K562 (cell line): Measurements from ENCODE around the gene MYO3B. TPM values are rescaled to one million over a fixed set of nuclear protein-coding genes. Genes with fewer than 3 reads are reported as not detected.

ENCODE experiments used
- AFF4 ChIP-seq: sonication (generic); formaldehyde crosslinking; IDR thresholded peaks from 2 replicates; pipeline ENCODE4 v1.8.0; 2023; ENCODE audit warnings: mild to moderate bottlenecking, missing genetic modification reagents
- CCAR2 ChIP-seq: fragments of 200-400 bp; formaldehyde crosslinking; IDR thresholded peaks from 2 replicates; pipeline ENCODE4 v1.6.1; 2017; ENCODE audit warnings: mild to moderate bottlenecking, low read depth, low read length
- CEBPB ChIP-seq: fragments of 450-650 bp; IDR thresholded peaks from 2 replicates; pipeline ENCODE4 v1.6.1; 2016; ENCODE audit warnings: missing genetic modification characterization, missing compliant biosample characterization
- CLOCK ChIP-seq: fragments of 250-450 bp; sonication (Bioruptor Pico); IDR thresholded peaks from 2 replicates; pipeline ENCODE4 v1.4.0; 2020; ENCODE audit warnings: mild to moderate bottlenecking, moderate library complexity, borderline replicate concordance
- COPS2 ChIP-seq: fragments of 450-650 bp; conservative IDR thresholded peaks from 2 replicates; pipeline ENCODE4 v1.6.1; 2016; ENCODE audit warnings: mild to moderate bottlenecking, moderate library complexity
- CSDE1 ChIP-seq, 2 experiments: fragments of 450-650 bp; IDR thresholded peaks; 2 replicates each; pipeline ENCODE4 v1.6.1; 2016; ENCODE audit warnings: mild to moderate bottlenecking in 1 of 2
- EP300 ChIP-seq: IDR thresholded peaks from 2 replicates; pipeline ENCODE4 v1.6.1; 2012; ENCODE audit warnings: low read length, improper control_type of control experiment
- NCOA1 ChIP-seq: fragments of 450-650 bp; IDR thresholded peaks from 2 replicates; pipeline ENCODE4 v1.6.1; 2016; ENCODE audit warnings: low read depth
- NFIX ChIP-seq: fragments of 250-450 bp; sonication (Bioruptor Pico); IDR thresholded peaks from 2 replicates; pipeline ENCODE4 v1.4.0; 2020; ENCODE audit warnings: low read depth, mild to moderate bottlenecking, moderate library complexity
- NONO ChIP-seq, 2 experiments: fragments of 200-400 bp in 1 of 2; fragments of 450-650 bp in 1 of 2; formaldehyde crosslinking in 1 of 2; IDR thresholded peaks; 2 replicates each; pipeline ENCODE4 v1.6.1; 2017; ENCODE audit warnings: low read depth in 2 of 2, mild to moderate bottlenecking in 2 of 2, moderate library complexity in 2 of 2, low read length in 1 of 2
- PPARD ChIP-seq: fragments of 250-450 bp; sonication (Bioruptor Pico); IDR thresholded peaks from 2 replicates; pipeline ENCODE4 v1.8.0; 2022; ENCODE audit warnings: inconsistent platforms, mild to moderate bottlenecking, moderate library complexity
- PTRF ChIP-seq: fragments of 450-650 bp; IDR thresholded peaks from 2 replicates; pipeline ENCODE4 v1.6.1; 2016; ENCODE audit warnings: mild to moderate bottlenecking, missing genetic modification characterization, missing compliant biosample characterization
- RCOR1 ChIP-seq, 2 experiments: IDR thresholded peaks; 2 replicates each; pipeline ENCODE4 v1.6.1; 2012; ENCODE audit warnings: low read depth in 2 of 2, low read length in 2 of 2, borderline replicate concordance in 1 of 2, improper control_type of control experiment in 1 of 2
- TAL1 ChIP-seq: fragments of 450-650 bp; IDR thresholded peaks from 2 replicates; pipeline ENCODE4 v1.6.1; 2016; ENCODE audit warnings: mild to moderate bottlenecking
- TCF15 ChIP-seq: fragments of 250-450 bp; sonication (Bioruptor Pico); IDR thresholded peaks from 2 replicates; pipeline ENCODE4 v1.8.0; 2022; ENCODE audit warnings: moderate library complexity, mild to moderate bottlenecking, inconsistent platforms
- TCF3 ChIP-seq: sonication (generic); formaldehyde crosslinking; IDR thresholded peaks from 2 replicates; pipeline ENCODE4 v1.4.0; 2020; ENCODE audit warnings: mild to moderate bottlenecking, missing genetic modification reagents
- THRAP3 ChIP-seq: fragments of 450-650 bp; IDR thresholded peaks from 2 replicates; pipeline ENCODE4 v1.6.1; 2016; ENCODE audit warnings: mild to moderate bottlenecking, inconsistent platforms, borderline replicate concordance
- TRIM24 ChIP-seq, 2 experiments: fragments of 450-650 bp; IDR thresholded peaks; 2 replicates each; pipeline ENCODE4 v1.6.1; 2016
- ZBTB17 ChIP-seq: fragments of 450-650 bp; formaldehyde crosslinking; IDR thresholded peaks from 2 replicates; pipeline ENCODE4 v1.4.0; 2020; ENCODE audit warnings: mild to moderate bottlenecking
- ZC3H4 ChIP-seq: sonication (generic); formaldehyde crosslinking; IDR thresholded peaks from 2 replicates; pipeline ENCODE4 v1.9.0; 2021; ENCODE audit warnings: missing genetic modification reagents, borderline replicate concordance
- ZNF217 ChIP-seq: sonication (generic); formaldehyde crosslinking; IDR thresholded peaks from 2 replicates; pipeline ENCODE4 v1.8.0; 2022; ENCODE audit warnings: mild to moderate bottlenecking, missing genetic modification reagents
- ZNF311 ChIP-seq: fragments of 250-450 bp; sonication (Bioruptor Pico); IDR thresholded peaks from 2 replicates; pipeline ENCODE4 v1.4.0; 2020; ENCODE audit warnings: mild to moderate bottlenecking, moderate library complexity
- ZNF445 ChIP-seq: fragments of 250-450 bp; sonication (Bioruptor Pico); IDR thresholded peaks from 2 replicates; pipeline ENCODE4 v1.4.0; 2020; ENCODE audit warnings: low read depth, mild to moderate bottlenecking, moderate library complexity
- ZNF785 ChIP-seq: fragments of 250-450 bp; sonication (Bioruptor Pico); IDR thresholded peaks from 2 replicates; pipeline ENCODE4 v1.4.0; 2020; ENCODE audit warnings: mild to moderate bottlenecking
- polyA plus RNA-seq, 8 experiments: library from polyadenylated mRNA; depleted of rRNA in 4 of 8; stranded (reverse) in 5 of 8; unstranded in 3 of 8; fragments of >200 nt; fragmentation: Nextera tagmentation in 2 of 8; fragmentation: Illumina TruSeq in 1 of 8; extraction: Ambion mirVana in 2 of 8; extraction: Trizol in 1 of 8; gene quantifications; 2 replicates each; pipeline versions ENCODE4 v1.2.1 to v1.2.3, GENCODE V29; 2011 to 2014; ENCODE audit warnings: inconsistent platforms in 1 of 8, missing spikeins in 1 of 8
- total RNA-seq, 7 experiments: library from RNA; depleted of rRNA in 6 of 7; stranded (reverse); fragments of >200 nt in 6 of 7; fragmentation: Illumina TruSeq in 2 of 7; extraction: Trizol in 2 of 7; gene quantifications; 2 replicates each; pipeline versions ENCODE4 v1.2.1 to v1.2.3, GENCODE V29; 2011 to 2021; ENCODE audit warnings: low replicate concordance in 1 of 7

MYO3B gene
- total and polyA plus RNA-seq, 9 of the 15 experiments (the other 6 are each of a cell fraction or from before 2014, with no cell fraction given), result 2.7 to 6.5 (median 3.6) TPM

- TF ChIP-seq ZC3H4 (CRISPR knock-in tag) (no peak), CLOCK (0 out of 2 replicates have a peak, but pooled peaks have one; percentile 40), TCF15 (CRISPR knock-in tag) (0 out of 2 replicates have a peak, but pooled peaks have one; percentile 55), ZNF445 (CRISPR knock-in tag) (peak; percentile 65), NCOA1 (peak; percentile 83), PPARD (0 out of 2 replicates have a peak, but pooled peaks have one; percentile 53), RCOR1 (IDR thresholded peaks at IDR 0.05; ENCODE audit: borderline replicate concordance in 1 of 2, low read depth in 2 of 2, low read length in 2 of 2) (peak in 1 of 2 experiments; percentile 60; a peak in 2 of 4 replicates), ZBTB17 (CRISPR knock-in tag) (peak; percentile 37; the same call in 1 of the 2 replicates), ZNF785 (CRISPR knock-in tag) (0 out of 2 replicates have a peak, but pooled peaks have one; percentile 12), THRAP3 (no peak), CCAR2 (no peak), ZNF217 (CRISPR knock-in tag) (no peak), AFF4 (CRISPR knock-in tag) (no peak), NONO (IDR thresholded peaks at IDR 0.05; ENCODE audit: low read depth in 2 of 2, low read length in 1 of 2) (0 out of 4 replicates have a peak, but pooled peaks of 1 of the 2 experiments have one; percentile 16), NFIX (no peak), CSDE1 (IDR thresholded peaks at IDR 0.05) (no peak), EP300 (peak; percentile 92), COPS2 (no peak), ZNF311 (CRISPR knock-in tag) (peak; percentile 64; the same call in 1 of the 2 replicates), TCF3 (CRISPR knock-in tag) (peak; percentile 87), PTRF (tag) (0 out of 2 replicates have a peak, but pooled peaks have one; percentile 18), CEBPB (tag) (no peak), TRIM24 (IDR thresholded peaks at IDR 0.05) (peak; percentile 51 to 73; a peak in 3 of 4 replicates), TAL1 (peak; percentile 79)
Measured at GRCh38 chr2:170206805-170207407, 29.0 kb downstream of the MYO3B start (continued).
